NT2/D1 (cell line): ENCODE measurements around the gene NAXE.

Experiments used
- YY1 ChIP-seq: IDR thresholded peaks from 2 replicates; pipeline ENCODE4 v1.6.1; 2011; ENCODE audit not compliant: insufficient read length, insufficient read depth
- ZNF274 ChIP-seq: IDR thresholded peaks from 2 replicates; pipeline ENCODE4 v1.6.1; 2011; ENCODE audit warnings: mild to moderate bottlenecking, low read depth, low read length

- TF ChIP-seq YY1 (no peak), ZNF274 (no peak)
Measured at GRCh38 chr1:156592910-156593660, 1.5 kb downstream of the NAXE start.
